ENCODE measurements around the gene ANKS4B.

ANKS4B gene

GRCh38 chr16:21300309-21301167 lies 67.0 kb downstream of the ANKS4B start:
- DNase-seq (ENCODE audit: low read depth), result peak; percentile 100

GRCh38 chr16:21301168-21301894 lies 67.8 kb downstream of the ANKS4B start:
- DNase-seq (ENCODE audit: low read depth), result peak; percentile 66

GRCh38 chr16:21301895-21302291 lies 68.4 kb downstream of the ANKS4B start:
- peak; percentile 13 for DNase-seq (ENCODE audit: low read depth)

GRCh38 chr16:21302454-21302853 lies 69.0 kb downstream of the ANKS4B start:
- DNase-seq (ENCODE audit: low read depth), result no peak

- DNase-seq (ENCODE audit: low read depth), result peak; percentile 87
Observed at GRCh38 chr16:21302898-21303528, 69.5 kb downstream of the ANKS4B start.
